Chondrocyte (in vitro differentiated cells): Measurements from ENCODE around the gene LRRC40. TPM values are rescaled to one million over a fixed set of nuclear protein-coding genes. Genes with fewer than 3 reads are reported as not detected.

Experiments used
- DNase-seq: peaks from one replicate; pipeline ENCODE4 v3.0.0; 2021; ENCODE audit warnings: mixed read lengths, low spot score
- H3K27ac Mint-ChIP-seq: one replicate; pipeline ENCODE4 v1.8.0; 2021; ENCODE audit warnings: mild to moderate bottlenecking, moderate library complexity, mixed read lengths; ENCODE audit not compliant: unreplicated experiment
- H3K27me3 Mint-ChIP-seq: 2 replicates; pipeline ENCODE4 v1.8.0; 2021; ENCODE audit warnings: low read depth, mixed read lengths
- H3K36me3 Mint-ChIP-seq: 2 replicates; pipeline ENCODE4 v1.8.0; 2021; ENCODE audit warnings: low read depth, mixed read lengths
- H3K4me1 Mint-ChIP-seq: 2 replicates; pipeline ENCODE4 v1.8.0; 2021; ENCODE audit warnings: low read depth, mild to moderate bottlenecking, mixed read lengths
- H3K4me3 Mint-ChIP-seq: one replicate; pipeline ENCODE4 v1.8.0; 2021; ENCODE audit warnings: mild to moderate bottlenecking, moderate library complexity, mixed read lengths; ENCODE audit not compliant: unreplicated experiment
- H3K9me3 Mint-ChIP-seq: 2 replicates; pipeline ENCODE4 v1.8.0; 2021; ENCODE audit warnings: low read depth, mixed read lengths
- total RNA-seq: library from RNA; stranded (reverse); gene quantifications from 3 replicates; pipeline ENCODE4 v1.2.1, GENCODE V29; 2021
- TF ChIP-seq, protein P1 (sequence below): fragments of 200-600 bp; sonication (generic); IDR thresholded peaks from 2 replicates; pipeline ENCODE4 v1.5.0; 2021; ENCODE audit warnings: antibody characterized with exemption, mild to moderate bottlenecking, moderate library complexity

Gene LRRC40
- total RNA-seq, 1 donor from 2014 or later: 15.7 TPM

DNA sequence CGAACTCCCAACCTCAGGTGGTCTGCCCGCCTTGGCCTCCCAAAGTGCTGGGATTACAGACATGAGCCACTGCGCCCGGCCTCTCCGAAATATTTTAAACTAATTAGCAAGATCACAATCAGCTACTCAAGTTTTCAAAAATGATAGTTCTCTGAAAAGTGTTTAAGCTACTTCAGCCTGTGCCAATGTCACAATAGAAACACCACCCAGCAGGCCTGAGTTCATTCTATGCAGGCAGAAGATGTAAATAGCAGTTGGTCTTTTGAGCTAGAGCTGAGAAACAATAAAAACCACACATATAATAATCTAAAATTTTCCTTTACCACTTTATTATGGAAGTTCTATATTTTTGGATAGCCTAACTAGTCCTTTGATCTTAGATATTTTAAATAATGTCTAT, 96.1 kb downstream of the LRRC40 start:
- no peak overlapping the region for H3K4me3 Mint-ChIP-seq

DNA sequence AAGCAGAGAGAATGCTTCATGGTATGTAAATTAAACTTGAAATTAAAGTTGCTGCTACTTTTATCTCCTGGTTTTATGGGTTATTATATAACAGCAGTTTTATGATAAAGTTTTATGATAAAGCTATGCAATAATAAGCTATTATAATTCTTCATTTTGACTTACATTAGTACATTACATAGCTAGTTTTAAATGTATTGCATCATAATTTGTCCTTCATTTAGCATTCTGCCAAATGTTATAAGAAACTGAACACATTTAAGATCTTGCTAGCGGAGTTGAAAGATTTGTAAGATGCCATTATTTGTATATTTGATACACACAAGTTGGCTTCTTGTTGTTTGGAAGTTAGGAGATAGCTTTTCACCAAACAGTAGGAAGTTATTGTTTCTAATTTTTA, 101.6 kb downstream of the LRRC40 start:
- TF ChIP-seq, protein P1, sequence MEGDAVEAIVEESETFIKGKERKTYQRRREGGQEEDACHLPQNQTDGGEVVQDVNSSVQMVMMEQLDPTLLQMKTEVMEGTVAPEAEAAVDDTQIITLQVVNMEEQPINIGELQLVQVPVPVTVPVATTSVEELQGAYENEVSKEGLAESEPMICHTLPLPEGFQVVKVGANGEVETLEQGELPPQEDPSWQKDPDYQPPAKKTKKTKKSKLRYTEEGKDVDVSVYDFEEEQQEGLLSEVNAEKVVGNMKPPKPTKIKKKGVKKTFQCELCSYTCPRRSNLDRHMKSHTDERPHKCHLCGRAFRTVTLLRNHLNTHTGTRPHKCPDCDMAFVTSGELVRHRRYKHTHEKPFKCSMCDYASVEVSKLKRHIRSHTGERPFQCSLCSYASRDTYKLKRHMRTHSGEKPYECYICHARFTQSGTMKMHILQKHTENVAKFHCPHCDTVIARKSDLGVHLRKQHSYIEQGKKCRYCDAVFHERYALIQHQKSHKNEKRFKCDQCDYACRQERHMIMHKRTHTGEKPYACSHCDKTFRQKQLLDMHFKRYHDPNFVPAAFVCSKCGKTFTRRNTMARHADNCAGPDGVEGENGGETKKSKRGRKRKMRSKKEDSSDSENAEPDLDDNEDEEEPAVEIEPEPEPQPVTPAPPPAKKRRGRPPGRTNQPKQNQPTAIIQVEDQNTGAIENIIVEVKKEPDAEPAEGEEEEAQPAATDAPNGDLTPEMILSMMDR: no peak
- no peak for DNase-seq
- Mint-ChIP-seq H3K27me3 (peaks cover 13% of the 10 kb centered on the region), H3K9me3 (no peaks in the 10 kb centered on the region), H3K4me3 (no peak overlapping the region), H3K36me3 (no peaks in the 10 kb centered on the region), H3K27ac (no peak overlapping the region), H3K4me1 (no peaks in the 10 kb centered on the region)

More for the DNA sequence above, 96.1 kb downstream of the LRRC40 start:
- TF ChIP-seq, protein P1: no peak
- H3K27me3 Mint-ChIP-seq: peaks cover 26% of the 10 kb centered on the region
- H3K4me1 Mint-ChIP-seq: no peaks in the 10 kb centered on the region
- DNase-seq: no peak
- no peaks in the 10 kb centered on the region for H3K9me3 Mint-ChIP-seq
- H3K36me3 Mint-ChIP-seq: no peaks in the 10 kb centered on the region
- H3K27ac Mint-ChIP-seq: no peak overlapping the region

- Mint-ChIP-seq H3K27ac (no peak overlapping the region), H3K4me3 (no peak overlapping the region), H3K36me3 (no peaks in the 10 kb centered on the region), H3K4me1 (no peaks in the 10 kb centered on the region), H3K27me3 (peaks cover 9% of the 10 kb centered on the region), H3K9me3 (no peaks in the 10 kb centered on the region)
- TF ChIP-seq, protein P1: no peak
- DNase-seq: no peak
These were observed 103.6 kb downstream of the LRRC40 start for GRCh38 chr1:70101774-70102173.

DNA sequence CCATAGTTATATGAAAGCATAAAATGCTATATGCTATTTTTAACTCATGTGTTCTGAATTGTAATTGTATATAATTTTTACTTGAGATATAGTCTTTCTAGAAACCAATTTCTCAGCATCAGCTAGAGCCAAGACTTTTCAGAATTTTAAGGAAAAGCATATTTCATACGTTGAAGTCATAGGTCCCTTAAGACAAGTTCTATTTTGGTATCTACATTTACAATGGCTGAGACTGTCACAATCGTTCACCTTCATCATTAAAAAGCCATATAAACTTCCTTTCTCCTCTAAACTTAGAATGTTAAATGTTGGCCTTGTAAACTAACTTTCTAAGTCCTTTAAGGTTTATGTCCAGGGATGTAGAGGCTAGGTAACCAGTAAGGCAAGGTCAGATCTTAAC, 104.1 kb downstream of the LRRC40 start:
- DNase-seq: no peak
- Mint-ChIP-seq H3K36me3 (no peaks in the 10 kb centered on the region), H3K27ac (no peak overlapping the region), H3K9me3 (no peaks in the 10 kb centered on the region), H3K4me1 (no peaks in the 10 kb centered on the region), H3K27me3 (peaks cover 6% of the 10 kb centered on the region), H3K4me3 (no peak overlapping the region)
- TF ChIP-seq, protein P1: no peak

Other genes with a start within 250 kb of the LRRC40 start
- gene SRSF11, start 15.8 kb upstream of the LRRC40 start, total RNA-seq: 150 to 189 TPM (median 152 TPM) in 3 replicates
- gene ANKRD13C, start 149.1 kb upstream of the LRRC40 start, total RNA-seq: 19.4 to 24.4 TPM (median 20.4 TPM) in 3 replicates
- 3.8 to 17.4 TPM (median 14.9 TPM) in 3 replicates for gene CTH, start 205.7 kb upstream of the LRRC40 start, total RNA-seq